ENCODE data around the gene FOXO3. TPM values are rescaled to one million over a fixed set of nuclear protein-coding genes. Genes with fewer than 3 reads are reported as not detected.
"Not testable (repeated sequence)": the region's sequence is repeated elsewhere in the genome, so short reads cannot be mapped to it uniquely, and the experiment has no call there.

Gene FOXO3
- total RNA-seq, 2 donors from 2014 or later, result 16.4 to 20.3 TPM

DNA sequence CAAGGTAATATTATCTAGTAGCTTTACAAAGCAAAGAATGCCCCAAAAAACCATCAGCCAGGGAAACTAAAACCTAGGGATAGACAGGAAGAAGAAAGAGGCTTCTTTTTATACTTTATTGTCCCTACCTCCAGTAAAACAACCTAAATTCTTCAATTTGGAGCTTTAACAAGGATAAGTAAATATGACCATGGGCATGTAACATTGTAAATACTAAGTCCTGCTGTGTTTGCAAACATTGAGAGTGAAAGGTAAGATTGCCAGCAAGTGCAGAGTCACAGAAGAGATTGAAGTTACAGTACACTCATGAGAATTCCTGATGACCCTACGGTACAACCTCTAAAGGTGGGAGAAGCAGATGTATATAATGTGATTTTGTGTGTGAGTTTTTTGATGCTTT, 117.2 kb downstream of the FOXO3 start:
- Histone ChIP-seq H3K36me3 (ENCODE audit: control insufficient read depth, insufficient read depth, low read length) (no peaks in the 10 kb centered on the region), H3K9me3 (ENCODE audit: control insufficient read depth, low read length) (no peaks in the 10 kb centered on the region), H3K4me1 (ENCODE audit: control insufficient read depth, insufficient read depth, low read length) (peaks cover 11% of the 10 kb centered on the region), H3K27me3 (ENCODE audit: control insufficient read depth, insufficient read depth, low read length, poor library complexity, severe bottlenecking) (no peaks in the 10 kb centered on the region), H3K27ac (ENCODE audit: low read depth, low read length) (no peak overlapping the region), H3K9ac (ENCODE audit: extremely low read depth, low read length, poor library complexity, severe bottlenecking) (no peak overlapping the region), H3K4me3 (ENCODE audit: low read length) (no peak overlapping the region)
- H3K27ac Mint-ChIP-seq, result no peak overlapping the region
- no peak for DNase-seq
- 100% methylated on average over 1 of the region's 1 CpG for WGBS, 2 experiments (ENCODE audit: insufficient coverage in 1 of 2, insufficient read length in 1 of 2)
- H3K4me3 Mint-ChIP-seq, result no peak overlapping the region
- H3K4me1 Mint-ChIP-seq, result peaks cover 22% of the 10 kb centered on the region
- H3K9me3 Mint-ChIP-seq, result no peaks in the 10 kb centered on the region
- no peaks in the 10 kb centered on the region for H3K27me3 Mint-ChIP-seq (ENCODE audit: insufficient read depth)
- peaks cover 4% of the 10 kb centered on the region for H3K36me3 Mint-ChIP-seq (ENCODE audit: low read depth)
- TF ChIP-seq, protein P1, sequence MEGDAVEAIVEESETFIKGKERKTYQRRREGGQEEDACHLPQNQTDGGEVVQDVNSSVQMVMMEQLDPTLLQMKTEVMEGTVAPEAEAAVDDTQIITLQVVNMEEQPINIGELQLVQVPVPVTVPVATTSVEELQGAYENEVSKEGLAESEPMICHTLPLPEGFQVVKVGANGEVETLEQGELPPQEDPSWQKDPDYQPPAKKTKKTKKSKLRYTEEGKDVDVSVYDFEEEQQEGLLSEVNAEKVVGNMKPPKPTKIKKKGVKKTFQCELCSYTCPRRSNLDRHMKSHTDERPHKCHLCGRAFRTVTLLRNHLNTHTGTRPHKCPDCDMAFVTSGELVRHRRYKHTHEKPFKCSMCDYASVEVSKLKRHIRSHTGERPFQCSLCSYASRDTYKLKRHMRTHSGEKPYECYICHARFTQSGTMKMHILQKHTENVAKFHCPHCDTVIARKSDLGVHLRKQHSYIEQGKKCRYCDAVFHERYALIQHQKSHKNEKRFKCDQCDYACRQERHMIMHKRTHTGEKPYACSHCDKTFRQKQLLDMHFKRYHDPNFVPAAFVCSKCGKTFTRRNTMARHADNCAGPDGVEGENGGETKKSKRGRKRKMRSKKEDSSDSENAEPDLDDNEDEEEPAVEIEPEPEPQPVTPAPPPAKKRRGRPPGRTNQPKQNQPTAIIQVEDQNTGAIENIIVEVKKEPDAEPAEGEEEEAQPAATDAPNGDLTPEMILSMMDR (conservative IDR thresholded peaks at IDR 0.05), result no peak

DNA sequence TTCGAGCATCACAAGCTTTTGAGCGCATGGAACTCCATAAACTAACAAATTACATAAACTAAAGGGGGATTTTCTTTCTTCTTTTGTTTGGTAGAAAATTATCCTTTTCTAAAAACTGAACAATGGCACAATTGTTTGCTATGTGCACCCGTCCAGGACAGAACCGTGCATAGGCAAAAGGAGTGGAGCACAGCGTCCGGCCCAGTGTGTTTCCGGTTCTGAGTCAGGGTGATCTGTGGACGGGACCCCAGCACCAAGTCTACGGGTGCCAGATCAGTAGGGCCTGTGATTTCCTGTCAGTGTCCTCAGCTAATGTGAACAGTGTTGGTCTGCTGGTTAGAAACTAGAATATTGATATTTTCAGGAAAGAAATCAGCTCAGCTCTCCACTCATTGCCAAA, 119.6 kb downstream of the FOXO3 start:
- not testable (repeated sequence) for H3K27ac ChIP-seq (ENCODE audit: low read depth, low read length); DNase-seq; H3K27me3 ChIP-seq (ENCODE audit: control insufficient read depth, insufficient read depth, low read length, poor library complexity, severe bottlenecking); H3K9ac ChIP-seq (ENCODE audit: extremely low read depth, low read length, poor library complexity, severe bottlenecking); H3K4me3 ChIP-seq (ENCODE audit: low read length); H3K9me3 Mint-ChIP-seq; H3K9me3 ChIP-seq (ENCODE audit: control insufficient read depth, low read length); H3K27ac Mint-ChIP-seq; H3K27me3 Mint-ChIP-seq (ENCODE audit: insufficient read depth); H3K36me3 ChIP-seq (ENCODE audit: control insufficient read depth, insufficient read depth, low read length); H3K36me3 Mint-ChIP-seq (ENCODE audit: low read depth); H3K4me3 Mint-ChIP-seq
- peaks cover 11% of the 10 kb centered on the region for H3K4me1 ChIP-seq (ENCODE audit: control insufficient read depth, insufficient read depth, low read length)
- 93 to 100% methylated on average over 6 to 9 of the region's 9 CpGs for WGBS, 2 experiments (ENCODE audit: insufficient coverage in 1 of 2, insufficient read length in 1 of 2)
- H3K4me1 Mint-ChIP-seq, result peaks cover 27% of the 10 kb centered on the region

DNA sequence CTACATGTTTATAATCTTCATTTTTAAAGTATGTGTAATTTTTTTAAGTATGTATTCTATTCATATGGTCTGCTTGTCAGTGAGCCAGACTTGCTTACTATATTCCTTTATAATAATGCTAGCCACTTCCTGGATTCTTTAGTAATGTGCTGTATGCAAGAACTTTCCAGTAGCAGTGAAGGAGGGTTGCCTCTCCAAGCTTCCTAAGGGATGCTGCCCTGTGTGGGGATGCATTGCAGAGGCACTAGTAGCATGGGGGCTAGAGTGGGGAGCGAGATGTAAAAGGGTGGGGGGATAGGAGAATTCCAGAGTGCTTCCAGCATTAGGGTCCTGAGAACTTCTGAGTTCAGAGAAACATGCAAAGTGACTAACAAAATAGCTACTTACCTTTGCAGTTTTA, 121.0 kb downstream of the FOXO3 start:
- H3K27me3 Mint-ChIP-seq (ENCODE audit: insufficient read depth); H3K4me3 ChIP-seq (ENCODE audit: low read length); H3K9ac ChIP-seq (ENCODE audit: extremely low read depth, low read length, poor library complexity, severe bottlenecking); H3K9me3 Mint-ChIP-seq; H3K27ac Mint-ChIP-seq; H3K27me3 ChIP-seq (ENCODE audit: control insufficient read depth, insufficient read depth, low read length, poor library complexity, severe bottlenecking); H3K4me3 Mint-ChIP-seq; H3K9me3 ChIP-seq (ENCODE audit: control insufficient read depth, low read length); H3K36me3 Mint-ChIP-seq (ENCODE audit: low read depth); DNase-seq; H3K27ac ChIP-seq (ENCODE audit: low read depth, low read length); H3K36me3 ChIP-seq (ENCODE audit: control insufficient read depth, insufficient read depth, low read length): not testable (repeated sequence)
- H3K4me1 Mint-ChIP-seq, result peaks cover 18% of the 10 kb centered on the region
- 83 to 95% methylated on average over 1 of the region's 1 CpG for WGBS, 2 experiments (ENCODE audit: insufficient coverage in 1 of 2, insufficient read length in 1 of 2)
- peaks cover 11% of the 10 kb centered on the region for H3K4me1 ChIP-seq (ENCODE audit: control insufficient read depth, insufficient read depth, low read length)

DNA sequence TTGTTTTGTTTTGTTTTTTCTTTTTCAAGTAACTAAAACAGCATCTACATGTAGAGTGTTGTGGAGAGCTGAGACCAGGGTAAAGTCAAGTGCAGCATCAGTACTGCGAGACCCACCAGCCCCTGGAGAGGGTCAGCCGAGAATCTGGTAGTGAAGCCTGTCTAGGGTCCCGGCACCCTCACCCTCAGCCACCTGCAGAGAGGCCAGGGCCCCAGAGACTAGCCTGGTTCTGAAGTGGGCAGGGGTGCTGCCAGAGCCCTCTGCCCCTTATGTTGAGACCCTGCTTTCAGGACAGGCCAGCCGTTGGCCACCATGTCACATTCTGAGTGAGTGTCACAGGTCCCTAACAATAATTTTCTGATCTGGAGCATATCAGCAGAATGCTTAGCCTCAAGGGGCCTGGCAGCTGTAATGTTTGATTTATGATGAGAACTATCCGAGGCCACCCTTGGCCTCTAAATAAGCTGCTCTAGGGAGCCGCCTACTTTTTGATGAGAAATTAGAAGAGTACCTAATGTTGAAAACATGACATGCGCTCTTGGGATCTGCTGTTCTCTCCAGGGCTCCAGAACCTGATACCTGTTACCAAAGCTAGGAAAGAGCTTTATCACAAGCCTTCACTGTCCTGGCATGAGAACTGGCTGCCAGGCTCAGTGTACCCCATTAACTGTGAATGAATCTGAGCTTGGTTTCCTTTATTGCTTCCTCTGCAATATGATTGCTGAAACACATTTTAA, 121.8 kb downstream of the FOXO3 start:
- H3K9me3 Mint-ChIP-seq; H3K36me3 ChIP-seq (ENCODE audit: control insufficient read depth, insufficient read depth, low read length); H3K27ac Mint-ChIP-seq; H3K27me3 ChIP-seq (ENCODE audit: control insufficient read depth, insufficient read depth, low read length, poor library complexity, severe bottlenecking); H3K4me3 ChIP-seq (ENCODE audit: low read length); H3K4me1 ChIP-seq (ENCODE audit: control insufficient read depth, insufficient read depth, low read length); H3K27me3 Mint-ChIP-seq (ENCODE audit: insufficient read depth); H3K4me3 Mint-ChIP-seq; DNase-seq; H3K9me3 ChIP-seq (ENCODE audit: control insufficient read depth, low read length); H3K36me3 Mint-ChIP-seq (ENCODE audit: low read depth); H3K9ac ChIP-seq (ENCODE audit: extremely low read depth, low read length, poor library complexity, severe bottlenecking); H3K27ac ChIP-seq (ENCODE audit: low read depth, low read length): not testable (repeated sequence)
- H3K4me1 Mint-ChIP-seq, result peaks cover 13% of the 10 kb centered on the region
- WGBS, 2 experiments (ENCODE audit: insufficient coverage in 1 of 2, insufficient read length in 1 of 2), result 96% methylated on average over 7 of the region's 7 CpGs; no CpG with 5 or more reads in 1 of the 2 experiments

DNA sequence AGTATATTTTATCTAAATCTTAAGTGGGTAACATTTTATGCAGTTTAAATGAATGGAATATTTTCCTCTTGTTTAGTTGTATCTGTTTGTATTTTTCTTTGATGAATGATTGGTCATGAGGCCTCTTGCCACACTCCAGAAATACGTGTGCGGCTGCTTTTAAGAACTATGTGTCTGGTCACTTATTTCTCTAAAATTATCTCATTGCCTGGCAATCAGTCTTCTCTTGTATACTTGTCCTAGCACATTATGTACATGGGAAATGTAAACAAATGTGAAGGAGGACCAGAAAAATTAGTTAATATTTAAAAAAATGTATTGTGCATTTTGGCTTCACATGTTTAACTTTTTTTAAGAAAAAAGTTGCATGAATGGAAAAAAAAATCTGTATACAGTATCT, 123.3 kb downstream of the FOXO3 start:
- H3K27ac Mint-ChIP-seq; H3K9me3 ChIP-seq (ENCODE audit: control insufficient read depth, low read length); H3K4me1 Mint-ChIP-seq: not testable (repeated sequence)

More for the DNA sequence above, 123.3 kb downstream of the FOXO3 start:
- not testable (repeated sequence) for H3K36me3 ChIP-seq (ENCODE audit: control insufficient read depth, insufficient read depth, low read length); H3K4me1 ChIP-seq (ENCODE audit: control insufficient read depth, insufficient read depth, low read length); DNase-seq; H3K9ac ChIP-seq (ENCODE audit: extremely low read depth, low read length, poor library complexity, severe bottlenecking); H3K27ac ChIP-seq (ENCODE audit: low read depth, low read length); H3K4me3 Mint-ChIP-seq; H3K27me3 Mint-ChIP-seq (ENCODE audit: insufficient read depth); H3K4me3 ChIP-seq (ENCODE audit: low read length); H3K9me3 Mint-ChIP-seq; H3K27me3 ChIP-seq (ENCODE audit: control insufficient read depth, insufficient read depth, low read length, poor library complexity, severe bottlenecking)
- no CpG with 5 or more reads among the region's 2 CpGs for WGBS, 2 experiments (ENCODE audit: insufficient coverage in 1 of 2, insufficient read length in 1 of 2)
- peaks cover 15% of the 10 kb centered on the region for H3K36me3 Mint-ChIP-seq (ENCODE audit: low read depth)
